HG03469 (cell line): Measurements from ENCODE around the gene HSPD1.

ENCODE experiments used
- ATAC-seq: cut with Tn5 transposase; IDR thresholded peaks from one replicate; pipeline ENCODE4 v1.9.1; 2021; ENCODE audit warnings: mild to moderate bottlenecking, moderate library complexity, moderate number of reproducible peaks; ENCODE audit not compliant: unreplicated experiment

HSPD1 gene

GRCh38 chr2:197442857-197443256, 56.8 kb downstream of the HSPD1 start:
- ATAC-seq: no peak

GRCh38 chr2:197437380-197437779, 62.3 kb downstream of the HSPD1 start:
- no peak for ATAC-seq
